Measurements from ENCODE around the gene STXBP2.

Gene STXBP2

GRCh38 chr19:7636691-7637373, at the start of gene STXBP2:
STXBP2 (plus strand) TSS chr19:7637110; CDS start chr19:7637150, 40 bp downstream.
- peak; percentile 73 to 79 for DNase-seq (ENCODE audit: extremely low read depth in 1 of 2, low read depth in 1 of 2)

GRCh38 chr19:7589822-7590221, 47.1 kb upstream of the STXBP2 start:
- no peak for DNase-seq (ENCODE audit: extremely low read depth in 1 of 2, low read depth in 1 of 2)

GRCh38 chr19:7590256-7590655, 46.7 kb upstream of the STXBP2 start:
- DNase-seq (ENCODE audit: extremely low read depth in 1 of 2, low read depth in 1 of 2) = no peak

GRCh38 chr19:7595466-7596133, 41.3 kb upstream of the STXBP2 start, which contains the start of gene CAMSAP3:
CAMSAP3 (plus strand) TSS chr19:7595863; CDS start chr19:7596003, 140 bp downstream.
- DNase-seq (ENCODE audit: extremely low read depth in 1 of 2, low read depth in 1 of 2) = no peak

- no peak for DNase-seq (ENCODE audit: extremely low read depth in 1 of 2, low read depth in 1 of 2)
Measured at GRCh38 chr19:7596211-7596937, 40.5 kb upstream of the STXBP2 start.

GRCh38 chr19:7597689-7598088, 39.2 kb upstream of the STXBP2 start:
- no peak for DNase-seq (ENCODE audit: extremely low read depth in 1 of 2, low read depth in 1 of 2)

- no peak for DNase-seq (ENCODE audit: extremely low read depth in 1 of 2, low read depth in 1 of 2)
Measured at GRCh38 chr19:7598180-7598579, 38.7 kb upstream of the STXBP2 start.

GRCh38 chr19:7600721-7601120, 36.2 kb upstream of the STXBP2 start:
- DNase-seq (ENCODE audit: extremely low read depth in 1 of 2, low read depth in 1 of 2) = no peak

- DNase-seq (ENCODE audit: extremely low read depth in 1 of 2, low read depth in 1 of 2) = no peak
Measured at GRCh38 chr19:7602240-7602934, 34.5 kb upstream of the STXBP2 start.

GRCh38 chr19:7602935-7603497, 33.9 kb upstream of the STXBP2 start:
- no peak for DNase-seq (ENCODE audit: extremely low read depth in 1 of 2, low read depth in 1 of 2)

- DNase-seq (ENCODE audit: extremely low read depth in 1 of 2, low read depth in 1 of 2) = no peak
Measured at GRCh38 chr19:7603919-7604318, 33.0 kb upstream of the STXBP2 start.

- DNase-seq (ENCODE audit: extremely low read depth in 1 of 2, low read depth in 1 of 2) = peak; percentile 17 to 35
Measured at GRCh38 chr19:7605490-7606222, 31.3 kb upstream of the STXBP2 start.

GRCh38 chr19:7606289-7606688, 30.6 kb upstream of the STXBP2 start:
- no peak for DNase-seq (ENCODE audit: extremely low read depth in 1 of 2, low read depth in 1 of 2)

GRCh38 chr19:7607212-7607873, 29.6 kb upstream of the STXBP2 start:
- no peak for DNase-seq (ENCODE audit: extremely low read depth in 1 of 2, low read depth in 1 of 2)

GRCh38 chr19:7607874-7608560, 28.9 kb upstream of the STXBP2 start:
- DNase-seq (ENCODE audit: extremely low read depth in 1 of 2, low read depth in 1 of 2) = no peak

- no peak for DNase-seq (ENCODE audit: extremely low read depth in 1 of 2, low read depth in 1 of 2)
Measured at GRCh38 chr19:7610491-7611240, 26.2 kb upstream of the STXBP2 start.

- no peak for DNase-seq (ENCODE audit: extremely low read depth in 1 of 2, low read depth in 1 of 2)
Measured at GRCh38 chr19:7611541-7612279, 25.2 kb upstream of the STXBP2 start.
